ENCODE data around the gene RBPJ. TPM values are rescaled to one million over a fixed set of nuclear protein-coding genes. Genes with fewer than 3 reads are reported as not detected.

The RBPJ gene
- polyA plus RNA-seq, 1 of the 3 experiments (the other 2 are of a cell fraction): 13.8 TPM

GRCh38 chr4:26441102-26441501 lies 120.3 kb downstream of the RBPJ start:
- H3K4me1 ChIP-seq (ENCODE audit: control insufficient read depth in 1 of 2, insufficient read depth in 2 of 2, low read depth in 1 of 2, low read length in 1 of 2): no peaks in the 10 kb centered on the region; a peak in 1 of 4 replicates
- no peaks in the 10 kb centered on the region for H3K9me3 ChIP-seq
- WGBS (ENCODE audit: low lambda C conversion rate): 76% methylated on average over 7 of the region's 7 CpGs
- H4K20me1 ChIP-seq (ENCODE audit: insufficient read depth): no peaks in the 10 kb centered on the region
- ChIA-PET POLR2A (no interaction called here), CTCF (interaction anchor here (1.3 kb wide), 1 partner anchor 31 kb away, joined by 3 read pairs; no protein-coding TSS in a partner anchor)
- no peak overlapping the region for H3K4me2 ChIP-seq
- no peak overlapping the region for H3K27ac ChIP-seq (ENCODE audit: low read depth in 2 of 2, low read length in 1 of 2)
- no peaks in the 10 kb centered on the region for H3K79me2 ChIP-seq (ENCODE audit: insufficient read depth)
- H3K9ac ChIP-seq: no peak overlapping the region
- H3F3A ChIP-seq (replicated peaks; ENCODE audit: insufficient read depth): no peaks in the 10 kb centered on the region
- H2AFZ ChIP-seq (ENCODE audit: low read depth): no peak overlapping the region
- TF ChIP-seq USF2 (IDR thresholded peaks at IDR 0.05; ENCODE audit: borderline replicate concordance, low read depth, low read length) (no peak), RXRA (IDR thresholded peaks at IDR 0.05; ENCODE audit: borderline replicate concordance, low read depth) (no peak), FOSL2 (IDR thresholded peaks at IDR 0.05; ENCODE audit: borderline replicate concordance, low read depth) (no peak), ZBTB33 (IDR thresholded peaks at IDR 0.05; ENCODE audit: borderline replicate concordance, low read depth) (no peak), RCOR1 (IDR thresholded peaks at IDR 0.05; ENCODE audit: low read length) (no peak), TEAD4 (IDR thresholded peaks at IDR 0.05; ENCODE audit: borderline replicate concordance, insufficient read depth) (no peak), SMC3 (IDR thresholded peaks at IDR 0.05; ENCODE audit: low read depth, low read length) (no peak), IRF3 (IDR thresholded peaks at IDR 0.05; ENCODE audit: low read depth, low read length) (no peak), MXI1 (IDR thresholded peaks at IDR 0.05; ENCODE audit: low read depth, low read length) (no peak), ELF1 (IDR thresholded peaks at IDR 0.05) (no peak), NRF1 (IDR thresholded peaks at IDR 0.05; ENCODE audit: low read depth, low read length) (no peak), MEF2A (IDR thresholded peaks at IDR 0.05; ENCODE audit: borderline replicate concordance, low read depth) (no peak), EP300 (IDR thresholded peaks at IDR 0.05; ENCODE audit: borderline replicate concordance in 1 of 2, low read depth in 1 of 2, low read length in 1 of 2) (no peak), USF1 (IDR thresholded peaks at IDR 0.05; ENCODE audit: borderline replicate concordance, low read depth) (no peak), NFIC (IDR thresholded peaks at IDR 0.05; ENCODE audit: borderline replicate concordance) (no peak), GABPA (IDR thresholded peaks at IDR 0.05; ENCODE audit: low read depth) (no peak), YY1 (IDR thresholded peaks at IDR 0.05; ENCODE audit: low read depth) (no peak)
- TF ChIP-seq, protein P1, sequence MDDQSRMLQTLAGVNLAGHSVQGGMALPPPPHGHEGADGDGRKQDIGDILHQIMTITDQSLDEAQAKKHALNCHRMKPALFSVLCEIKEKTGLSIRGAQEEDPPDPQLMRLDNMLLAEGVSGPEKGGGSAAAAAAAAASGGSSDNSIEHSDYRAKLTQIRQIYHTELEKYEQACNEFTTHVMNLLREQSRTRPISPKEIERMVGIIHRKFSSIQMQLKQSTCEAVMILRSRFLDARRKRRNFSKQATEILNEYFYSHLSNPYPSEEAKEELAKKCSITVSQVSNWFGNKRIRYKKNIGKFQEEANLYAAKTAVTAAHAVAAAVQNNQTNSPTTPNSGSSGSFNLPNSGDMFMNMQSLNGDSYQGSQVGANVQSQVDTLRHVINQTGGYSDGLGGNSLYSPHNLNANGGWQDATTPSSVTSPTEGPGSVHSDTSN (IDR thresholded peaks at IDR 0.05): no peak
- no peaks in the 10 kb centered on the region for H3K9me2 ChIP-seq
- H3K4me3 ChIP-seq (ENCODE audit: low read depth in 2 of 2, low read length in 1 of 2): no peak overlapping the region
- peaks cover 0 to 2% of the 10 kb centered on the region in 2 experiments for H3K36me3 ChIP-seq (replicated peaks in 1 of 2; ENCODE audit: control insufficient read depth in 1 of 2, insufficient read depth in 2 of 2, low read length in 1 of 2)
- DNase-seq: no peak
- no peaks in the 10 kb centered on the region for H3K27me3 ChIP-seq (ENCODE audit: insufficient read depth)
